Suprapubic skin (tissue), 4 donors: ENCODE results near the gene LRRC10B. TPM values are rescaled to one million over a fixed set of nuclear protein-coding genes. Genes with fewer than 3 reads are reported as not detected.

Experiments used
- DNase-seq, 2 donors: peaks; one replicate each; pipeline ENCODE4 v3.0.0-alpha.2; 2019; ENCODE audit warnings: low spot score in 2 of 2
- H3K27ac ChIP-seq: fragments of 200-600 bp; sonication (generic); one replicate; pipeline ENCODE4 v1.5.1; 2019
- H3K27me3 ChIP-seq: fragments of 200-600 bp; sonication (generic); one replicate; pipeline ENCODE4 v1.5.1; 2019
- H3K36me3 ChIP-seq: fragments of 200-600 bp; sonication (generic); one replicate; pipeline ENCODE4 v1.5.1; 2019
- H3K4me1 ChIP-seq: fragments of 200-600 bp; sonication (generic); one replicate; pipeline ENCODE4 v1.5.1; 2019
- H3K4me3 ChIP-seq: fragments of 200-600 bp; sonication (generic); one replicate; pipeline ENCODE4 v1.5.1; 2019; ENCODE audit warnings: mild to moderate bottlenecking
- H3K9me3 ChIP-seq: fragments of 200-600 bp; sonication (generic); one replicate; pipeline ENCODE4 v1.5.1; 2019
- CTCF ChIP-seq, 2 donors: fragments of 200-600 bp in 1 of 2; fragments of 450-650 bp in 1 of 2; sonication (generic) in 1 of 2; IDR thresholded peaks; one replicate each; pipeline ENCODE4 v1.5.1; 2016 to 2019; ENCODE audit warnings: antibody characterized with exemption in 2 of 2, mild to moderate bottlenecking in 1 of 2, moderate library complexity in 1 of 2
- EP300 ChIP-seq: sonication (generic); formaldehyde crosslinking; IDR thresholded peaks from one replicate; pipeline ENCODE4 v1.6.1; 2017; ENCODE audit warnings: antibody characterized with exemption
- POLR2A ChIP-seq, 2 donors: fragments of 450-650 bp; IDR thresholded peaks; one replicate each; pipeline ENCODE4 v1.6.1; 2017; ENCODE audit warnings: antibody characterized with exemption in 2 of 2, mild to moderate bottlenecking in 2 of 2, moderate library complexity in 2 of 2
- POLR2AphosphoS5 ChIP-seq, 3 donors: sonication (generic); formaldehyde crosslinking; IDR thresholded peaks; one replicate each; pipeline ENCODE4 v1.6.1; 2017; ENCODE audit warnings: antibody characterized with exemption in 3 of 3
- WGBS: methylation state at CpG from one replicate; pipeline ENCODE4 v1.1.5; 2018; 5-methylcytosine and 5-hydroxymethylcytosine counted together
- total RNA-seq, 4 donors: library from RNA; depleted of rRNA; stranded (reverse); fragments of >200 nt; gene quantifications; one replicate each; pipeline ENCODE4 v1.1.0, GENCODE V29; 2016

Gene LRRC10B
- total RNA-seq, 4 donors from 2014 or later, result 1.1 to 2.1 (median 1.2) TPM; not detected in 1

- Histone ChIP-seq H3K9me3 (no peaks in the 10 kb centered on the region), H3K36me3 (no peaks in the 10 kb centered on the region), H3K27ac (no peak overlapping the region), H3K27me3 (peaks cover 34% of the 10 kb centered on the region), H3K4me1 (no peaks in the 10 kb centered on the region), H3K4me3 (no peak overlapping the region)
- WGBS, result 75% methylated on average over 19 of the region's 19 CpGs
- DNase-seq, result no peak
- TF ChIP-seq POLR2A (IDR thresholded peaks at IDR 0.05), result no peak
- TF ChIP-seq POLR2AphosphoS5 (IDR thresholded peaks at IDR 0.05), result no peak
- no peak for TF ChIP-seq CTCF (IDR thresholded peaks at IDR 0.05)
- TF ChIP-seq EP300, result no peak
Measured at GRCh38 chr11:61547246-61547645, 38.7 kb downstream of the LRRC10B start.

GRCh38 chr11:61549177-61549576 is 40.6 kb downstream of the LRRC10B start:
- H3K9me3 ChIP-seq, result no peaks in the 10 kb centered on the region
- no peak overlapping the region for H3K27ac ChIP-seq
- no peak for TF ChIP-seq EP300
- no peak for TF ChIP-seq CTCF (IDR thresholded peaks at IDR 0.05)
- TF ChIP-seq POLR2A (IDR thresholded peaks at IDR 0.05), result no peak
- TF ChIP-seq POLR2AphosphoS5 (IDR thresholded peaks at IDR 0.05), result no peak
- no peak overlapping the region for H3K4me3 ChIP-seq
- WGBS, result 87% methylated on average over 8 of the region's 8 CpGs
- H3K27me3 ChIP-seq, result peaks cover 54% of the 10 kb centered on the region
- no peaks in the 10 kb centered on the region for H3K4me1 ChIP-seq
- DNase-seq, result no peak
- H3K36me3 ChIP-seq, result no peaks in the 10 kb centered on the region

- no peak for DNase-seq
- H3K4me3 ChIP-seq, result no peak overlapping the region
- peaks cover 61% of the 10 kb centered on the region for H3K27me3 ChIP-seq
- no peaks in the 10 kb centered on the region for H3K36me3 ChIP-seq
- no peak overlapping the region for H3K27ac ChIP-seq
- no peaks in the 10 kb centered on the region for H3K9me3 ChIP-seq
- TF ChIP-seq POLR2AphosphoS5 (IDR thresholded peaks at IDR 0.05) (no peak), CTCF (IDR thresholded peaks at IDR 0.05) (no peak), POLR2A (IDR thresholded peaks at IDR 0.05) (no peak), EP300 (no peak)
- H3K4me1 ChIP-seq, result no peaks in the 10 kb centered on the region
- WGBS, result 74% methylated on average over 15 of the region's 23 CpGs
Measured at GRCh38 chr11:61549662-61550568, 41.4 kb downstream of the LRRC10B start.

- H3K27ac ChIP-seq, result no peak overlapping the region
- H3K4me3 ChIP-seq, result no peak overlapping the region
- no peaks in the 10 kb centered on the region for H3K36me3 ChIP-seq
- H3K9me3 ChIP-seq, result no peaks in the 10 kb centered on the region
- DNase-seq, result no peak
- peaks cover 67% of the 10 kb centered on the region for H3K27me3 ChIP-seq
- 91% methylated on average over 15 of the region's 18 CpGs for WGBS
- peaks cover 8% of the 10 kb centered on the region for H3K4me1 ChIP-seq
- TF ChIP-seq POLR2A (IDR thresholded peaks at IDR 0.05) (no peak), EP300 (no peak), POLR2AphosphoS5 (IDR thresholded peaks at IDR 0.05) (no peak), CTCF (IDR thresholded peaks at IDR 0.05) (no peak)
Measured at GRCh38 chr11:61550665-61551227, 42.2 kb downstream of the LRRC10B start.

- Histone ChIP-seq H3K4me1 (peaks cover 9% of the 10 kb centered on the region), H3K27me3 (peaks cover 67% of the 10 kb centered on the region), H3K27ac (no peak overlapping the region), H3K9me3 (no peaks in the 10 kb centered on the region), H3K36me3 (no peaks in the 10 kb centered on the region), H3K4me3 (no peak overlapping the region)
- WGBS, result no CpG with 5 or more reads among the region's 12 CpGs
- TF ChIP-seq CTCF (IDR thresholded peaks at IDR 0.05), result no peak
- no peak for TF ChIP-seq POLR2AphosphoS5 (IDR thresholded peaks at IDR 0.05)
- TF ChIP-seq POLR2A (IDR thresholded peaks at IDR 0.05), result no peak
- DNase-seq, result no peak
Measured at GRCh38 chr11:61551634-61552033, 43.1 kb downstream of the LRRC10B start.
